ENCODE data around the gene NDUFB1. TPM values are rescaled to one million over a fixed set of nuclear protein-coding genes. Genes with fewer than 3 reads are reported as not detected.

NDUFB1 gene
- 100 to 1,000 TPM; 374 to 888 (median 561) TPM for total RNA-seq
- 1,000 to 10,000 TPM in 2 of 3 donors, 100 to 1,000 TPM in 1; 568 to 1,626 (median 1,124) TPM for polyA plus RNA-seq

GRCh38 chr14:92121670-92122350 lies at the start of gene NDUFB1, which contains the start of gene CPSF2:
Gene NDUFB1 (minus strand): TSS chr14:92121706. CDS start chr14:92117637, 4,069 bp downstream.
Gene CPSF2 (plus strand): TSS chr14:92121969. CDS start chr14:92130985, 9,016 bp downstream.
- H3K36me3 ChIP-seq: peaks cover 0 to 37% (median 0%) of the 10 kb centered on the region in 4 donors
- peak; percentile 88 for DNase-seq
- H3K4me1 ChIP-seq: peaks cover 0 to 59% (median 34%) of the 10 kb centered on the region in 4 donors
- peak within 1 kb of the TSS; percentile 91 to 95 (median 93) for H3K27ac ChIP-seq
- intact Hi-C loops (cut with DNase I): loop anchor here (2.0 to 5.0 kb wide), 4 partner anchors 15 to 670 kb away; partner anchors contain the start of genes ATXN3, GOLGA5 and TRIP11
- H3K4me3 ChIP-seq: peak within 1 kb of the TSS; percentile 73 to 94 (median 86)
- 0 to 1% methylated on average over 55 of the region's 55 CpGs for WGBS, 2 donors
- TF ChIP-seq POLR2A (IDR thresholded peaks at IDR 0.05) (peak; percentile 16 to 55), POLR2AphosphoS5 (IDR thresholded peaks at IDR 0.05) (peak; percentile 73 to 81 (median 78)), EP300 (IDR thresholded peaks at IDR 0.05) (no peak)
- TF ChIP-seq, protein P1, sequence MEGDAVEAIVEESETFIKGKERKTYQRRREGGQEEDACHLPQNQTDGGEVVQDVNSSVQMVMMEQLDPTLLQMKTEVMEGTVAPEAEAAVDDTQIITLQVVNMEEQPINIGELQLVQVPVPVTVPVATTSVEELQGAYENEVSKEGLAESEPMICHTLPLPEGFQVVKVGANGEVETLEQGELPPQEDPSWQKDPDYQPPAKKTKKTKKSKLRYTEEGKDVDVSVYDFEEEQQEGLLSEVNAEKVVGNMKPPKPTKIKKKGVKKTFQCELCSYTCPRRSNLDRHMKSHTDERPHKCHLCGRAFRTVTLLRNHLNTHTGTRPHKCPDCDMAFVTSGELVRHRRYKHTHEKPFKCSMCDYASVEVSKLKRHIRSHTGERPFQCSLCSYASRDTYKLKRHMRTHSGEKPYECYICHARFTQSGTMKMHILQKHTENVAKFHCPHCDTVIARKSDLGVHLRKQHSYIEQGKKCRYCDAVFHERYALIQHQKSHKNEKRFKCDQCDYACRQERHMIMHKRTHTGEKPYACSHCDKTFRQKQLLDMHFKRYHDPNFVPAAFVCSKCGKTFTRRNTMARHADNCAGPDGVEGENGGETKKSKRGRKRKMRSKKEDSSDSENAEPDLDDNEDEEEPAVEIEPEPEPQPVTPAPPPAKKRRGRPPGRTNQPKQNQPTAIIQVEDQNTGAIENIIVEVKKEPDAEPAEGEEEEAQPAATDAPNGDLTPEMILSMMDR (IDR thresholded peaks at IDR 0.05): peak in 2 of 4 experiments; percentile 22 to 30
- H3K27me3 ChIP-seq: no peaks in the 10 kb centered on the region
- no peaks in the 10 kb centered on the region for H3K9me3 ChIP-seq

DNA sequence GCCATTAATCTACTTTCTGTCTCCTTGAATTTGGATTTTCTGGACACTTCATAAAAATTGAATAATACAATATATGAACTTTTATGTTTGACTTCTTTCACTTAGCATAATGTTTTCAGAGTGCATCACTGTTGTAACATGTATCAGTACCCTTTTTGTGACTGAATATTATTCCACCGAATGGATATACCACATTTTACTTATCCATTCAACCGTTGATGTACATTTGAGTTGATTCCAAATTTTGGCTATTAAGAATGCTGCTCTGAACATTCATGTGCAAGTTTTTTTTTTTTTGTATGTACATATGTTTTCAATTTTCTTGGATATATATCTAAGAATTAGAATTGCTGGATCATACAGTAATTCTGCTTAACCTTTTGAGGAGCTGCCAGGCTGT lies 43.5 kb upstream of the NDUFB1 start:
- H3K9me3 ChIP-seq: peaks cover 0 to 2% (median 0%) of the 10 kb centered on the region in 4 donors
- no peak overlapping the region for H3K4me3 ChIP-seq
- no peaks in the 10 kb centered on the region for H3K27me3 ChIP-seq
- H3K27ac ChIP-seq: no peak overlapping the region
- WGBS, 2 donors: 97 to 99% methylated on average over 2 of the region's 2 CpGs
- intact Hi-C loops (cut with DNase I): no loop called here
- no peak for DNase-seq
- no peak for TF ChIP-seq EP300 (IDR thresholded peaks at IDR 0.05)
- no peak for TF ChIP-seq POLR2A (IDR thresholded peaks at IDR 0.05)
- no peak for TF ChIP-seq POLR2AphosphoS5 (IDR thresholded peaks at IDR 0.05)
- TF ChIP-seq, protein P1 (IDR thresholded peaks at IDR 0.05): no peak
- H3K4me1 ChIP-seq: no peaks in the 10 kb centered on the region
- peaks cover 5 to 81% (median 22%) of the 10 kb centered on the region in 4 donors for H3K36me3 ChIP-seq

DNA sequence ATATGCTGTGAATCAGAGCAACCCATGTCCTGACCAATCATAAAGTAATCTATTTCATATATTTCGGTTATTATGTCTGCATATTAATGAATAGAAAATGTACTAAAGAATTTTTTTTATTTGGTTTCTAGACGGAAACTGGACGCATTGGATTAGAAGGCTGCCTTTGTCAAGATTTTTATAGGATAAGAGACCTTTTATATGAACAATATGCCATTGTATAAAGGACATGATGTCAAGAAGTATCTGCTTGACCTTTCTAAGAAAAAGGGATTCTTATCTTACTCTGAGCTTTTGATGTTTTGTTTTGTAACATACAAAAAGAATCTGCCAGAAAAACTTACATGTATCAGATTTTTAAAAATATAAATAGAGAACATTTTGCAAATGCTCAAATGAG lies 40.0 kb upstream of the NDUFB1 start:
- 73 to 88% methylated on average over 3 of the region's 3 CpGs for WGBS, 2 donors
- no peak overlapping the region for H3K27ac ChIP-seq
- no peaks in the 10 kb centered on the region for H3K4me1 ChIP-seq
- H3K9me3 ChIP-seq: peaks cover 0 to 2% (median 0%) of the 10 kb centered on the region in 4 donors
- peaks cover 5 to 99% (median 42%) of the 10 kb centered on the region in 4 donors for H3K36me3 ChIP-seq
- no peaks in the 10 kb centered on the region for H3K27me3 ChIP-seq
- TF ChIP-seq POLR2AphosphoS5 (IDR thresholded peaks at IDR 0.05): no peak
- TF ChIP-seq, protein P1 (IDR thresholded peaks at IDR 0.05): no peak
- no peak for TF ChIP-seq EP300 (IDR thresholded peaks at IDR 0.05)
- no peak for TF ChIP-seq POLR2A (IDR thresholded peaks at IDR 0.05)
- intact Hi-C loops (cut with DNase I): no loop called here
- H3K4me3 ChIP-seq: no peak overlapping the region
- DNase-seq: no peak

DNA sequence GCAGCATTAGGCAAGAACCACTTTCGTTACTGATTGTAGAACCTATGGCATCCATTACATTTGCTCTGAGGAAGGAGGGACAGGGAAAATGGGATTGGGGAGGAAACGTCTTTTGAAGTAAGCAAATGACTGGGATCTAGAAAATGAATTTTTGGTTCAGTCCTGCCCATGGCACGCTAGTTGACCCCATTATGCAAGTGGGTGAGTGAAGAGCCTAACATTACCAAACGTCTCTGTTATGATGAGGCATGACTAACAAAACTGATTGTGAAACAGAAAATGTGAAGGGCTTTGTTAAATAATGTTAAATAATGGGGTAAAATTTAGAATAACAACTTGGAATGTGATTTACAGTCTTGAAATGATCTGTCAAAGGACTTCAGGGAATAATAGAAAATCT lies 39.1 kb upstream of the NDUFB1 start:
- WGBS, 2 donors: 63 to 64% methylated on average over 4 of the region's 4 CpGs
- DNase-seq: no peak
- TF ChIP-seq POLR2AphosphoS5 (IDR thresholded peaks at IDR 0.05): no peak
- TF ChIP-seq, protein P1 (IDR thresholded peaks at IDR 0.05): no peak
- no peak for TF ChIP-seq POLR2A (IDR thresholded peaks at IDR 0.05)
- intact Hi-C loops (cut with DNase I): no loop called here
- Histone ChIP-seq H3K27me3 (no peaks in the 10 kb centered on the region), H3K4me3 (no peak overlapping the region), H3K27ac (peak overlapping the region in 2 of 4 donors; percentile 6 to 11), H3K4me1 (no peaks in the 10 kb centered on the region), H3K9me3 (peaks cover 0 to 2% (median 0%) of the 10 kb centered on the region in 4 donors), H3K36me3 (peaks cover 5 to 100% (median 48%) of the 10 kb centered on the region in 4 donors)
